A549 (cell line): ENCODE measurements around the gene ZNF532. TPM values are rescaled to one million over a fixed set of nuclear protein-coding genes. Genes with fewer than 3 reads are reported as not detected.

Source experiments
- ATAC-seq, 2 experiments: fragments of 200-7000 bp in 1 of 2; fragments of >200 bp in 1 of 2; cut with Nextera tagmentation in 1 of 2; cut with Tn5 transposase in 1 of 2; 3 replicates each; pipeline versions ENCODE4 v1.8.0 to v1.9.1; 2018 to 2020; ENCODE audit warnings: mild to moderate bottlenecking in 1 of 2, moderate library complexity in 1 of 2
- CTCF ChIA-PET: fragments of 300-600 bp; sonication (Branson Sonifier 250); formaldehyde crosslinking; extraction: SDS; loops from one replicate; lab custom pipeline; 2021; ENCODE audit warnings: antibody characterized with exemption, inconsistent platforms; lab: Yijun Ruan, JAX
- POLR2A ChIA-PET: fragments of 350-600 bp; formaldehyde crosslinking; extraction: SDS; loops from one replicate; lab custom pipeline; 2021; ENCODE audit warnings: antibody characterized with exemption, inconsistent platforms; lab: Yijun Ruan, JAX
- DNase-seq, 2 experiments: peaks; one replicate each; pipeline versions ENCODE4 v3.0.0 to v3.0.0-alpha.2; 2011 to 2016; ENCODE audit warnings: low read depth in 1 of 2, low spot score in 1 of 2
- FAIRE-seq: peaks from 2 replicates; lab custom pipeline; 2011; peaks lifted over from hg19 to GRCh38; lab: Jason Lieb, UNC
- H3K27ac ChIP-seq, 2 experiments: fragments of >200 bp; sonication (Bioruptor Twin); formaldehyde crosslinking; 3 replicates each; pipeline ENCODE4 v1.5.1; 2016 to 2017
- H3K4me1 ChIP-seq: fragments of >200 bp; sonication (Bioruptor Twin); formaldehyde crosslinking; 3 replicates; pipeline ENCODE4 v1.6.1; 2016
- H3K4me2 ChIP-seq: fragments of >200 bp; sonication (Bioruptor Twin); formaldehyde crosslinking; 3 replicates; pipeline ENCODE4 v1.6.1; 2016
- H3K4me3 ChIP-seq: fragments of >200 bp; sonication (Bioruptor Twin); formaldehyde crosslinking; 3 replicates; pipeline ENCODE4 v1.5.1; 2016
- H3K9me3 ChIP-seq: fragments of >200 bp; sonication (Bioruptor Twin); formaldehyde crosslinking; 3 replicates; pipeline ENCODE4 v1.6.1; 2016
- CEBPB ChIP-seq, 2 experiments: fragments of >200 bp in 1 of 2; sonication (Bioruptor Twin) in 1 of 2; formaldehyde crosslinking in 1 of 2; IDR thresholded peaks; 2 replicates each; pipeline ENCODE4 v1.6.1; 2012 to 2016
- EHF ChIP-seq: fragments of 250-450 bp; sonication (Bioruptor Pico); IDR thresholded peaks from 2 replicates; pipeline ENCODE4 v1.5.0; 2020; ENCODE audit warnings: mild to moderate bottlenecking
- EHMT2 ChIP-seq: fragments of 200-600 bp; sonication (generic); IDR thresholded peaks from 2 replicates; pipeline ENCODE4 v1.6.1; 2016; ENCODE audit warnings: antibody characterized with exemption, low read depth, mild to moderate bottlenecking, moderate library complexity
- EP300 ChIP-seq, 2 experiments: fragments of >200 bp; sonication (Bioruptor Twin); formaldehyde crosslinking; IDR thresholded peaks; 2 replicates in 1 of 2; 3 replicates in 1 of 2; pipeline ENCODE4 v1.6.1; 2016 to 2017
- ESRRA ChIP-seq: fragments of 150-350 bp; IDR thresholded peaks from 2 replicates; pipeline ENCODE4 v1.6.1; 2014; ENCODE audit warnings: mild to moderate bottlenecking, low read length, borderline replicate concordance
- FOSL2 ChIP-seq, 2 experiments: fragments of 450-650 bp in 1 of 2; fragments of >200 bp in 1 of 2; sonication (Bioruptor Twin) in 1 of 2; formaldehyde crosslinking; IDR thresholded peaks; 2 replicates each; pipeline versions ENCODE4 v1.5.0 to v1.6.1; 2016 to 2020; ENCODE audit warnings: mild to moderate bottlenecking in 1 of 2, moderate library complexity in 1 of 2
- HDAC2 ChIP-seq: fragments of 200-600 bp; sonication (generic); IDR thresholded peaks from 2 replicates; pipeline ENCODE4 v1.6.1; 2016
- HEYL ChIP-seq: fragments of 250-450 bp; sonication (Bioruptor Pico); IDR thresholded peaks from 2 replicates; pipeline ENCODE4 v1.8.0; 2021; ENCODE audit warnings: mild to moderate bottlenecking, moderate library complexity
- KDM5A ChIP-seq: fragments of 200-600 bp; sonication (generic); IDR thresholded peaks from 2 replicates; pipeline ENCODE4 v1.6.1; 2016; ENCODE audit warnings: antibody characterized with exemption, mild to moderate bottlenecking
- MAZ ChIP-seq: fragments of 150-350 bp; IDR thresholded peaks from 2 replicates; pipeline ENCODE4 v1.6.1; 2014; ENCODE audit warnings: antibody characterized with exemption, low read depth, low read length, borderline replicate concordance
- MYC ChIP-seq: IDR thresholded peaks from 2 replicates; pipeline ENCODE4 v1.6.1; 2012; ENCODE audit warnings: mild to moderate bottlenecking, inconsistent platforms, low read length, improper control_type of control experiment, borderline replicate concordance
- POLR2AphosphoS2 ChIP-seq: conservative IDR thresholded peaks from 2 replicates; pipeline ENCODE4 v1.6.1; 2012; ENCODE audit warnings: low read length, improper control_type of control experiment, inconsistent platforms
- TFCP2L1 ChIP-seq: fragments of 250-450 bp; sonication (Bioruptor Pico); IDR thresholded peaks from 2 replicates; pipeline ENCODE4 v1.5.0; 2021; ENCODE audit warnings: mild to moderate bottlenecking
- ZC3H11A ChIP-seq: fragments of 450-650 bp; IDR thresholded peaks from 2 replicates; pipeline ENCODE4 v1.6.1; 2014; ENCODE audit warnings: antibody characterized with exemption, mild to moderate bottlenecking
- ZFP36 ChIP-seq: fragments of 450-650 bp; IDR thresholded peaks from 2 replicates; pipeline ENCODE4 v1.6.1; 2014; ENCODE audit warnings: borderline replicate concordance; ENCODE audit not compliant: partially characterized antibody
- WGBS: methylation state at CpG from one replicate; pipeline ENCODE4 v1.1.6; 2017; ENCODE audit errors: missing lambda C conversion rate; 5-methylcytosine and 5-hydroxymethylcytosine counted together
- polyA plus RNA-seq, 4 experiments: library from polyadenylated mRNA; depleted of rRNA in 3 of 4; stranded (reverse); fragments of >200 nt; fragmentation: RNase III in 1 of 4; extraction: RNeasy Plus Mini Kit Qiagen cat#74134 plus additional on column Dnase treatment in 1 of 4; gene quantifications; 2 replicates in 3 of 4; 3 replicates in 1 of 4; pipeline ENCODE4 v1.2.3, GENCODE V29; 2011 to 2017
- TF ChIP-seq, protein P1 (sequence below): fragments of >200 bp; sonication (Bioruptor Twin); formaldehyde crosslinking; IDR thresholded peaks from 3 replicates; pipeline ENCODE4 v1.5.1; 2016
- TF ChIP-seq, protein P2 (sequence below): fragments of 150-350 bp; IDR thresholded peaks from 2 replicates; pipeline ENCODE4 v1.6.1; 2014; ENCODE audit warnings: low read depth, mild to moderate bottlenecking, low read length
- TF ChIP-seq, protein P3 (sequence below): IDR thresholded peaks from 2 replicates; pipeline ENCODE4 v1.6.1; 2012; ENCODE audit warnings: low read depth, borderline replicate concordance
- TF ChIP-seq, protein P4 (sequence below): fragments of 200-600 bp; sonication (generic); IDR thresholded peaks from 2 replicates; pipeline ENCODE4 v1.6.1; 2016; ENCODE audit warnings: antibody characterized with exemption, mild to moderate bottlenecking, moderate library complexity
- TF ChIP-seq, protein P5 (sequence below): fragments of 250-450 bp; sonication (Bioruptor Pico); IDR thresholded peaks from 2 replicates; pipeline ENCODE4 v1.5.0; 2020; ENCODE audit warnings: low read depth, mild to moderate bottlenecking, moderate library complexity

The ZNF532 gene
- polyA plus RNA-seq, 2 of the 4 experiments (the other 2 are of a cell fraction) = 26.8 to 64.6 TPM

DNA sequence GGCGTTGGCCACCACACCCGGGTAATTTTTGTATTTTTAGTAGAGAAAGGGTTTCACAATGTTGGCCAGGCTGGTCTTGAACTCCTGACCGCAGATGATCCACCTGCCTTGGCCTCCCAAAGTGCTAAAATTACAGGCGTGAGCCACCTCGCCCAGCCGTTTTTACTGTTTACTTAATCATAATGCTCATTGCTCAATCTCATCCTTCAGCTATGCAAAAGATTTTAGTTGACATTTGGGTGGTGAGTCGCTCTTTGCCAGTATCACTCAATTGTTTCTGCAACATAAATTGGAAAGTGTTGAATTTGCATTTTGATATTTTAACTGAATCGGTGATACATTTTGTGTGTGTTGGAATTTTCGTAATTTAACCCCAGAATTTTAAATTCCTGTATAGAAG, 7.8 kb upstream of the ZNF532 start:
- 23% methylated on average over 9 of the region's 9 CpGs for WGBS
- peaks cover 35% of the 10 kb centered on the region for H3K4me1 ChIP-seq
- peak overlapping the region; percentile 9 to 57; a peak in 3 of 6 replicates for H3K27ac ChIP-seq
- DNase-seq = peak in 1 of 2 experiments; percentile 50
- peak overlapping the region; percentile 25; the same call in 2 of the 3 replicates for H3K4me2 ChIP-seq
- POLR2A ChIA-PET = interaction anchor here (1.0 kb wide), 1 partner anchor 72 kb away, joined by 3 read pairs; no protein-coding TSS in a partner anchor
- no peak for TF ChIP-seq EHMT2
- peak; percentile 52 to 92; a peak in 3 of 4 replicates for TF ChIP-seq CEBPB (IDR thresholded peaks at IDR 0.05)
- no peak overlapping the region for H3K4me3 ChIP-seq
- no peak for ATAC-seq
- CTCF ChIA-PET = interaction anchor here (0.9 kb wide), 1 partner anchor 76 kb away, joined by 3 read pairs; no protein-coding TSS in a partner anchor
- H3K9me3 ChIP-seq = no peaks in the 10 kb centered on the region
- FAIRE-seq = no peak

DNA sequence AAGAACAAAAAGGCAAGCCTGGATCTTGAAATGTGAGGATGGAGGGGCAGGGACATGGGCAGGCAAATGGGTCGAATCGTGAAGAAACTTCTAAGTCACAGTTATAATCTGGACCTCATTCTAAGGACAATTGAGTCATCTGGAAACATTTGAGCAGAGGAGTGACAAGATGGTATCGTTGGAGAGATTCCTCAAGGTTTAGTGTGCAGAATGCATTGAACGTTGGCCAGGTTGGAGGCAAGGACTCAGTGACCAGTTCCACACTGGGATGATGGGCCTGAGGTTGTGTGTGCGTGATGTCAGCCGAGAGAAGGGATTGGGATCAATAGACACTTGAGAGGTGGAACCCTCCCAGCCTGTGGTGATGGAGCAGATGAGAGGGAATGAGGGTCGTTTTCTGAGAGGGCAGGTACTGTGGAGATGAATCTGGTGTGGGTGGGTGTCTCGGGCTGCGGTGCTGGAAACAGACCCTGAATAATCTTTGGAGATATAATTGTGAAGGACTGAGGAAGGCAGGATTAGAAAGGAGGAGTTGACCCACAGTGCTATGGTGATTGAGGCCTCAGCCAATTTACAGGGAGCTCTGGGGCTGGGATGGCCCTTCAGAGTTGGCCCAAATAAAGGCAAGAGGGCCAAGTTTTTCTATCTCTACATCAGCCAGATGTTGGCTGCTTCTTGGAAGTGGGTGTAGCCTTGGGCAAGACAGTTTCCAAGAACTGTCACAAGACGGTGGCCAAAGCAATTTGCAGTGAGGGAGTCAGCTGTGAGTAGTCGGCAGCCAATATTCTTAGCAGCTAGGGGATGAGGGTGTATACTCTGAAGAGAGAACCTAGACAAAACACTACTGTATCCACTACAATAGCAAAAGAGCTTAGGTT, 5.8 kb upstream of the ZNF532 start:
- no peak for DNase-seq
- ChIA-PET CTCF (no interaction called here), POLR2A (no interaction called here)
- no peak for TF ChIP-seq ZFP36
- TF ChIP-seq TFCP2L1 (CRISPR knock-in tag) = no peak
- no peak for TF ChIP-seq MYC
- no peak for TF ChIP-seq MAZ
- TF ChIP-seq ZC3H11A = no peak
- TF ChIP-seq ESRRA = no peak
- no peak for TF ChIP-seq EP300 (IDR thresholded peaks at IDR 0.05)
- no peak for TF ChIP-seq POLR2AphosphoS2
- TF ChIP-seq KDM5A = no peak
- TF ChIP-seq, protein P1, sequence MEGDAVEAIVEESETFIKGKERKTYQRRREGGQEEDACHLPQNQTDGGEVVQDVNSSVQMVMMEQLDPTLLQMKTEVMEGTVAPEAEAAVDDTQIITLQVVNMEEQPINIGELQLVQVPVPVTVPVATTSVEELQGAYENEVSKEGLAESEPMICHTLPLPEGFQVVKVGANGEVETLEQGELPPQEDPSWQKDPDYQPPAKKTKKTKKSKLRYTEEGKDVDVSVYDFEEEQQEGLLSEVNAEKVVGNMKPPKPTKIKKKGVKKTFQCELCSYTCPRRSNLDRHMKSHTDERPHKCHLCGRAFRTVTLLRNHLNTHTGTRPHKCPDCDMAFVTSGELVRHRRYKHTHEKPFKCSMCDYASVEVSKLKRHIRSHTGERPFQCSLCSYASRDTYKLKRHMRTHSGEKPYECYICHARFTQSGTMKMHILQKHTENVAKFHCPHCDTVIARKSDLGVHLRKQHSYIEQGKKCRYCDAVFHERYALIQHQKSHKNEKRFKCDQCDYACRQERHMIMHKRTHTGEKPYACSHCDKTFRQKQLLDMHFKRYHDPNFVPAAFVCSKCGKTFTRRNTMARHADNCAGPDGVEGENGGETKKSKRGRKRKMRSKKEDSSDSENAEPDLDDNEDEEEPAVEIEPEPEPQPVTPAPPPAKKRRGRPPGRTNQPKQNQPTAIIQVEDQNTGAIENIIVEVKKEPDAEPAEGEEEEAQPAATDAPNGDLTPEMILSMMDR = no peak
- ATAC-seq = no peak; a peak in 2 of 6 replicates
- Histone ChIP-seq H3K27ac (peak overlapping the region in 1 of 2 experiments; percentile 78; a peak in 4 of 6 replicates), H3K9me3 (no peaks in the 10 kb centered on the region), H3K4me1 (peaks cover 45% of the 10 kb centered on the region), H3K4me2 (no peak overlapping the region), H3K4me3 (no peak overlapping the region)
- WGBS = 90% methylated on average over 11 of the region's 11 CpGs
- no peak for FAIRE-seq

DNA sequence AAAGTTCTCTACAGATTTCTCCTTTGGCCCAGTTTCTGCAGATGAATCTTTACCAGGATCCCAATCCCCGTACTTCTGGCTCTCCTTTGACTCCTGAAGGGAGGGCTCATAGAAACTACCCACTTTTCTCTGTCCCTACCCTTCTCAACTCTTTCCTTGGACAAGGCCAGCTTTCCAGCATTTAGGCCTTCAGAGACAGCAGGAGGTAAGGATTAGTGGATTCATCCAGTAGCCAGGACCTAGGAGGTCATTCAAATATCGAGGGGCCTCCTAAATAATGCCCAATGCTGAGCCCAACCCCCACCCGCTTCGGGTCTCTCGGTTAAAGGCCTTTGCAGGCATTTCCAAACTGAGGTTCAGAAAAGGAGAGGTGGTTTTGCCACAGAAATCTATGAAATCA, 4.8 kb upstream of the ZNF532 start:
- POLR2A ChIA-PET = no interaction called here
- no peak for FAIRE-seq
- Histone ChIP-seq H3K27ac (peak overlapping the region; percentile 48 to 78), H3K4me1 (peaks cover 53% of the 10 kb centered on the region), H3K9me3 (no peaks in the 10 kb centered on the region), H3K4me2 (no peak overlapping the region), H3K4me3 (no peak overlapping the region)
- no peak for DNase-seq
- CTCF ChIA-PET = no interaction called here
- no peak for ATAC-seq
- 71% methylated on average over 5 of the region's 5 CpGs for WGBS
- no peak for TF ChIP-seq FOSL2 (IDR thresholded peaks at IDR 0.05)
- TF ChIP-seq FOSL2 (CRISPR knock-in tag; IDR thresholded peaks at IDR 0.05) = no peak
- TF ChIP-seq, protein P1 = no peak
- TF ChIP-seq TFCP2L1 (CRISPR knock-in tag) = no peak
- TF ChIP-seq HEYL (CRISPR knock-in tag) = no peak
- no peak for TF ChIP-seq HDAC2
- TF ChIP-seq, protein P2, sequence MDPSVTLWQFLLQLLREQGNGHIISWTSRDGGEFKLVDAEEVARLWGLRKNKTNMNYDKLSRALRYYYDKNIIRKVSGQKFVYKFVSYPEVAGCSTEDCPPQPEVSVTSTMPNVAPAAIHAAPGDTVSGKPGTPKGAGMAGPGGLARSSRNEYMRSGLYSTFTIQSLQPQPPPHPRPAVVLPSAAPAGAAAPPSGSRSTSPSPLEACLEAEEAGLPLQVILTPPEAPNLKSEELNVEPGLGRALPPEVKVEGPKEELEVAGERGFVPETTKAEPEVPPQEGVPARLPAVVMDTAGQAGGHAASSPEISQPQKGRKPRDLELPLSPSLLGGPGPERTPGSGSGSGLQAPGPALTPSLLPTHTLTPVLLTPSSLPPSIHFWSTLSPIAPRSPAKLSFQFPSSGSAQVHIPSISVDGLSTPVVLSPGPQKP = no peak
- TF ChIP-seq, protein P3, sequence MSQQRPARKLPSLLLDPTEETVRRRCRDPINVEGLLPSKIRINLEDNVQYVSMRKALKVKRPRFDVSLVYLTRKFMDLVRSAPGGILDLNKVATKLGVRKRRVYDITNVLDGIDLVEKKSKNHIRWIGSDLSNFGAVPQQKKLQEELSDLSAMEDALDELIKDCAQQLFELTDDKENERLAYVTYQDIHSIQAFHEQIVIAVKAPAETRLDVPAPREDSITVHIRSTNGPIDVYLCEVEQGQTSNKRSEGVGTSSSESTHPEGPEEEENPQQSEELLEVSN = no peak
- TF ChIP-seq, protein P4, sequence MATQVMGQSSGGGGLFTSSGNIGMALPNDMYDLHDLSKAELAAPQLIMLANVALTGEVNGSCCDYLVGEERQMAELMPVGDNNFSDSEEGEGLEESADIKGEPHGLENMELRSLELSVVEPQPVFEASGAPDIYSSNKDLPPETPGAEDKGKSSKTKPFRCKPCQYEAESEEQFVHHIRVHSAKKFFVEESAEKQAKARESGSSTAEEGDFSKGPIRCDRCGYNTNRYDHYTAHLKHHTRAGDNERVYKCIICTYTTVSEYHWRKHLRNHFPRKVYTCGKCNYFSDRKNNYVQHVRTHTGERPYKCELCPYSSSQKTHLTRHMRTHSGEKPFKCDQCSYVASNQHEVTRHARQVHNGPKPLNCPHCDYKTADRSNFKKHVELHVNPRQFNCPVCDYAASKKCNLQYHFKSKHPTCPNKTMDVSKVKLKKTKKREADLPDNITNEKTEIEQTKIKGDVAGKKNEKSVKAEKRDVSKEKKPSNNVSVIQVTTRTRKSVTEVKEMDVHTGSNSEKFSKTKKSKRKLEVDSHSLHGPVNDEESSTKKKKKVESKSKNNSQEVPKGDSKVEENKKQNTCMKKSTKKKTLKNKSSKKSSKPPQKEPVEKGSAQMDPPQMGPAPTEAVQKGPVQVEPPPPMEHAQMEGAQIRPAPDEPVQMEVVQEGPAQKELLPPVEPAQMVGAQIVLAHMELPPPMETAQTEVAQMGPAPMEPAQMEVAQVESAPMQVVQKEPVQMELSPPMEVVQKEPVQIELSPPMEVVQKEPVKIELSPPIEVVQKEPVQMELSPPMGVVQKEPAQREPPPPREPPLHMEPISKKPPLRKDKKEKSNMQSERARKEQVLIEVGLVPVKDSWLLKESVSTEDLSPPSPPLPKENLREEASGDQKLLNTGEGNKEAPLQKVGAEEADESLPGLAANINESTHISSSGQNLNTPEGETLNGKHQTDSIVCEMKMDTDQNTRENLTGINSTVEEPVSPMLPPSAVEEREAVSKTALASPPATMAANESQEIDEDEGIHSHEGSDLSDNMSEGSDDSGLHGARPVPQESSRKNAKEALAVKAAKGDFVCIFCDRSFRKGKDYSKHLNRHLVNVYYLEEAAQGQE = no peak
- TF ChIP-seq, protein P5, sequence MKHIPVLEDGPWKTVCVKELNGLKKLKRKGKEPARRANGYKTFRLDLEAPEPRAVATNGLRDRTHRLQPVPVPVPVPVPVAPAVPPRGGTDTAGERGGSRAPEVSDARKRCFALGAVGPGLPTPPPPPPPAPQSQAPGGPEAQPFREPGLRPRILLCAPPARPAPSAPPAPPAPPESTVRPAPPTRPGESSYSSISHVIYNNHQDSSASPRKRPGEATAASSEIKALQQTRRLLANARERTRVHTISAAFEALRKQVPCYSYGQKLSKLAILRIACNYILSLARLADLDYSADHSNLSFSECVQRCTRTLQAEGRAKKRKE (CRISPR knock-in tag) = no peak
- TF ChIP-seq EHF (CRISPR knock-in tag) = no peak
- no peak for TF ChIP-seq ZC3H11A
